Measurements from ENCODE around the gene ZRSR2.
A peak's percentile ranks its signal among the peaks of the same experiment; 100 is the strongest.
"Not testable (repeated sequence)": the region's sequence is repeated elsewhere in the genome, so short reads cannot be mapped to it uniquely, and the experiment has no call there.

The ZRSR2 gene

GRCh38 chrX:15789979-15790768 lies at the start of gene ZRSR2:
TSS of gene ZRSR2 (plus strand) at chrX:15790484. CDS start at chrX:15790496, 12 bp downstream.
- DNase-seq: peak; percentile 83

- no peak for DNase-seq
Observed at GRCh38 chrX:15744181-15744867, 46.0 kb upstream of the ZRSR2 start.

GRCh38 chrX:15745179-15745578 lies 45.1 kb upstream of the ZRSR2 start:
- no peak for DNase-seq

GRCh38 chrX:15746651-15747050 lies 43.6 kb upstream of the ZRSR2 start:
- DNase-seq: not testable (repeated sequence)

GRCh38 chrX:15747626-15748173 lies 42.6 kb upstream of the ZRSR2 start:
- DNase-seq: no peak

- no peak for DNase-seq
Observed at GRCh38 chrX:15748841-15749240, 41.4 kb upstream of the ZRSR2 start.

GRCh38 chrX:15749642-15750610 lies 40.4 kb upstream of the ZRSR2 start:
- no peak for DNase-seq

- no peak for DNase-seq
Observed at GRCh38 chrX:15750611-15751154, 39.6 kb upstream of the ZRSR2 start.

- no peak for DNase-seq
Observed at GRCh38 chrX:15751155-15751819, 39.0 kb upstream of the ZRSR2 start.

- no peak for DNase-seq
Observed at GRCh38 chrX:15755091-15755490, 35.2 kb upstream of the ZRSR2 start.

GRCh38 chrX:15758140-15758539 lies 32.1 kb upstream of the ZRSR2 start:
- DNase-seq: no peak

- not testable (repeated sequence) for DNase-seq
Observed at GRCh38 chrX:15759886-15760285, 30.4 kb upstream of the ZRSR2 start.

GRCh38 chrX:15761564-15762191 lies 28.6 kb upstream of the ZRSR2 start:
- no peak for DNase-seq

- DNase-seq: no peak
Observed at GRCh38 chrX:15769300-15769954, 20.9 kb upstream of the ZRSR2 start.

GRCh38 chrX:15781961-15782699 lies 8.2 kb upstream of the ZRSR2 start:
- no peak for DNase-seq

- no peak for DNase-seq
Observed at GRCh38 chrX:15785176-15785750, 5.0 kb upstream of the ZRSR2 start.

GRCh38 chrX:15786915-15787314 lies 3.4 kb upstream of the ZRSR2 start:
- DNase-seq: no peak

GRCh38 chrX:15790769-15791290 lies 546 bp downstream of the ZRSR2 start:
- DNase-seq: no peak

GRCh38 chrX:15797707-15798106 lies 7.4 kb downstream of the ZRSR2 start:
- no peak for DNase-seq

Measured in right hindlimb (tissue), 1 donor.